Breast epithelium (tissue), 4 donors: ENCODE results near the gene ZC3H7A. TPM values are rescaled to one million over a fixed set of nuclear protein-coding genes. Genes with fewer than 3 reads are reported as not detected.

Experiments
- DNase-seq, 2 donors: peaks; one replicate each; pipeline ENCODE4 v3.0.0-alpha.2; 2019; ENCODE audit warnings: low spot score in 2 of 2
- H3K27ac ChIP-seq, 2 donors: fragments of 200-600 bp; sonication (generic) in 1 of 2; one replicate each; pipeline ENCODE4 v1.5.1; 2016 to 2019; ENCODE audit warnings: mild to moderate bottlenecking in 1 of 2
- H3K27me3 ChIP-seq, 2 donors: fragments of 200-600 bp; sonication (generic) in 1 of 2; one replicate each; pipeline versions ENCODE4 v1.5.1 to v1.6.0; 2017 to 2019; ENCODE audit warnings: control low read depth in 1 of 2, mild to moderate bottlenecking in 1 of 2
- H3K36me3 ChIP-seq: fragments of 200-600 bp; one replicate; pipeline ENCODE4 v1.5.1; 2019
- H3K4me1 ChIP-seq, 2 donors: fragments of 200-600 bp; sonication (generic); one replicate each; pipeline ENCODE4 v1.5.1; 2016 to 2019; ENCODE audit warnings: control low read depth in 1 of 2
- H3K4me3 ChIP-seq, 3 donors: fragments of 200-600 bp; sonication (generic); 1 replicate in 2 of 3; 2 replicates in 1 of 3; pipeline ENCODE4 v1.5.1; 2016 to 2019; ENCODE audit warnings: mild to moderate bottlenecking in 3 of 3, moderate library complexity in 2 of 3
- H3K9me3 ChIP-seq, 2 donors: fragments of 200-600 bp; sonication (generic) in 1 of 2; one replicate each; pipeline ENCODE4 v1.5.1; 2016 to 2019; ENCODE audit warnings: control low read depth in 1 of 2
- CTCF ChIP-seq, 3 donors: fragments of 450-650 bp; IDR thresholded peaks; one replicate each; pipeline ENCODE4 v1.5.1; 2016 to 2017; ENCODE audit warnings: antibody characterized with exemption in 3 of 3, mild to moderate bottlenecking in 3 of 3, moderate library complexity in 3 of 3
- POLR2A ChIP-seq: fragments of 450-650 bp; IDR thresholded peaks from one replicate; pipeline ENCODE4 v1.6.1; 2016; ENCODE audit warnings: antibody characterized with exemption, mild to moderate bottlenecking, moderate library complexity
- POLR2AphosphoS5 ChIP-seq, 3 donors: sonication (generic); formaldehyde crosslinking; IDR thresholded peaks; one replicate each; pipeline ENCODE4 v1.6.1; 2017; ENCODE audit warnings: antibody characterized with exemption in 3 of 3
- intact Hi-C: fragments of 100-400 bp; cut with DNase I; formaldehyde crosslinking; loops from one replicate; pipeline ENCODE4 v1.15.1; 2023; ENCODE audit warnings: low total_unique reads
- total RNA-seq, 3 donors: library from RNA; depleted of rRNA; stranded (reverse); fragments of >200 nt; gene quantifications; one replicate each; pipeline ENCODE4 v1.1.0, GENCODE V29; 2016

ZC3H7A gene
- total RNA-seq, 3 donors from 2014 or later = 58.4 to 70.7 (median 67.5) TPM

- intact Hi-C loops = loop anchor here (10.0 kb wide), 1 partner anchor 1275 kb away; no protein-coding TSS in a partner anchor
These were observed 77.3 kb downstream of the ZC3H7A start for GRCh38 chr16:11719762-11720161.

GRCh38 chr16:11719171-11719570 lies 77.9 kb downstream of the ZC3H7A start:
- intact Hi-C loops = no loop called here

More at GRCh38 chr16:11719762-11720161, 77.3 kb downstream of the ZC3H7A start:
- H3K4me1 ChIP-seq = no peaks in the 10 kb centered on the region
- no peak for DNase-seq
- no peaks in the 10 kb centered on the region for H3K27me3 ChIP-seq
- H3K27ac ChIP-seq = no peak overlapping the region
- no peaks in the 10 kb centered on the region for H3K9me3 ChIP-seq
- H3K36me3 ChIP-seq = no peaks in the 10 kb centered on the region
- H3K4me3 ChIP-seq = no peak overlapping the region
- TF ChIP-seq POLR2AphosphoS5 (IDR thresholded peaks at IDR 0.05) = no peak
- no peak for TF ChIP-seq CTCF (IDR thresholded peaks at IDR 0.05)
- no peak for TF ChIP-seq POLR2A

GRCh38 chr16:11717811-11718210 lies 79.2 kb downstream of the ZC3H7A start:
- intact Hi-C loops = no loop called here
- no peak for DNase-seq
- Histone ChIP-seq H3K27ac (no peak overlapping the region), H3K4me1 (no peaks in the 10 kb centered on the region), H3K36me3 (no peaks in the 10 kb centered on the region), H3K9me3 (no peaks in the 10 kb centered on the region), H3K4me3 (no peak overlapping the region), H3K27me3 (no peaks in the 10 kb centered on the region)
- no peak for TF ChIP-seq POLR2AphosphoS5 (IDR thresholded peaks at IDR 0.05)
- no peak for TF ChIP-seq CTCF (IDR thresholded peaks at IDR 0.05)
- no peak for TF ChIP-seq POLR2A

More at GRCh38 chr16:11719171-11719570, 77.9 kb downstream of the ZC3H7A start:
- Histone ChIP-seq H3K9me3 (no peaks in the 10 kb centered on the region), H3K4me1 (no peaks in the 10 kb centered on the region), H3K36me3 (no peaks in the 10 kb centered on the region), H3K4me3 (no peak overlapping the region), H3K27ac (no peak overlapping the region), H3K27me3 (no peaks in the 10 kb centered on the region)
- no peak for TF ChIP-seq POLR2A
- no peak for DNase-seq

- intact Hi-C loops = no loop called here
- TF ChIP-seq CTCF (IDR thresholded peaks at IDR 0.05) = no peak
- no peak for TF ChIP-seq POLR2AphosphoS5 (IDR thresholded peaks at IDR 0.05)
- TF ChIP-seq POLR2A = no peak
- DNase-seq = no peak
These were observed 80.7 kb downstream of the ZC3H7A start for GRCh38 chr16:11716336-11716735.

GRCh38 chr16:11715246-11715947 lies 81.7 kb downstream of the ZC3H7A start:
- Histone ChIP-seq H3K4me3 (no peak overlapping the region), H3K27me3 (no peaks in the 10 kb centered on the region), H3K36me3 (no peaks in the 10 kb centered on the region), H3K9me3 (no peaks in the 10 kb centered on the region), H3K27ac (no peak overlapping the region), H3K4me1 (no peaks in the 10 kb centered on the region)
- no peak for DNase-seq
- intact Hi-C loops = no loop called here
- TF ChIP-seq CTCF (IDR thresholded peaks at IDR 0.05) = no peak
- TF ChIP-seq POLR2AphosphoS5 (IDR thresholded peaks at IDR 0.05) = no peak
- TF ChIP-seq POLR2A = no peak

More at GRCh38 chr16:11716336-11716735, 80.7 kb downstream of the ZC3H7A start:
- Histone ChIP-seq H3K27ac (no peak overlapping the region), H3K4me1 (no peaks in the 10 kb centered on the region), H3K36me3 (no peaks in the 10 kb centered on the region), H3K27me3 (no peaks in the 10 kb centered on the region), H3K4me3 (no peak overlapping the region), H3K9me3 (no peaks in the 10 kb centered on the region)
